Embryonic facial prominence (tissue), 1 donor: ENCODE data around the gene FBLN1.
"Not testable (repeated sequence)": the region's sequence is repeated elsewhere in the genome, so short reads cannot be mapped to it uniquely, and the experiment has no call there.

Source experiments
- DNase-seq: peaks from one replicate; pipeline ENCODE4 v3.0.0-alpha.2; 2016; ENCODE audit errors: extremely low spot score

The FBLN1 gene

GRCh38 chr22:45584621-45585436 lies 82.1 kb downstream of the FBLN1 start:
- no peak for DNase-seq

GRCh38 chr22:45585437-45585755 lies 82.7 kb downstream of the FBLN1 start:
- DNase-seq: no peak

GRCh38 chr22:45585946-45586540 lies 83.4 kb downstream of the FBLN1 start:
- no peak for DNase-seq

DNA sequence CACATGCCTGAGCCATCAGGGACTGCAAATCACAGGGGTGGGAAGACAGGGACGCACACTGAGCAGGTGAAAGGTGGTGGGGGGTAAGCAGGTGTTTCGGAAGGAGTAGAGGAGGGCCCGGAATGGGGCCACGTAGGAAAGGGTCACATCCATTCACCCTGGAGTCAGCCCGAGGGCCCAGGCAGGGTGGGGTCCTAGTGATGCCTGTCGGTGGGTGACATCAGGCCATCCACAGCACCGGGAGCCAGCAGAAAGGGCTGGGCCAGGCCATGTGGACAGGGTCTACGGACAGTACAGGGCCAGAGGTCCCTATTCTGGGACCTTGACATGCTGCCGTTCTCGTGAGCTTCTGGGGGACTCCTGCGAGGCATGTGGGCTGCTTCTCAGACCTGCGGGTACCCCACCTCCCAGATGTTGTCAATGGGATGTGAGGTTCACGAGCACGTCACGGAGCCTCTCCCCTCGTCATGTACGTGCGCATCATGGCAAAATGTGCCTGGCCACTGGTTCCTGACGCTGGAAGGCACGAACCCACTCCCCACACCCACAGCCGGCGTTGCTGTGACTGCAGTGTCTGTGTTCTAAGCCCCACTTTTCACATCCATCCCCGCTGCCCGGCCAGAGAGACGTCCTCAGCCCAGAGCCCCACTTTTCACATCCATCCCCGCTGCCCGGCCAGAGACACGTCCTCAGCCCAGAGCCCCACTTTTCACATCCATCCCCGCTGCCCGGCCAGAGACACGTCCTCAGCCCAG lies 84.1 kb downstream of the FBLN1 start:
- DNase-seq: no peak

GRCh38 chr22:45587638-45588505 lies 85.2 kb downstream of the FBLN1 start:
- DNase-seq: no peak

- DNase-seq: no peak
These were observed 86.9 kb downstream of the FBLN1 start for GRCh38 chr22:45589556-45589955.

GRCh38 chr22:45590262-45590661 lies 87.6 kb downstream of the FBLN1 start:
- no peak for DNase-seq

- DNase-seq: not testable (repeated sequence)
These were observed 89.0 kb downstream of the FBLN1 start for GRCh38 chr22:45591633-45592213.

DNA sequence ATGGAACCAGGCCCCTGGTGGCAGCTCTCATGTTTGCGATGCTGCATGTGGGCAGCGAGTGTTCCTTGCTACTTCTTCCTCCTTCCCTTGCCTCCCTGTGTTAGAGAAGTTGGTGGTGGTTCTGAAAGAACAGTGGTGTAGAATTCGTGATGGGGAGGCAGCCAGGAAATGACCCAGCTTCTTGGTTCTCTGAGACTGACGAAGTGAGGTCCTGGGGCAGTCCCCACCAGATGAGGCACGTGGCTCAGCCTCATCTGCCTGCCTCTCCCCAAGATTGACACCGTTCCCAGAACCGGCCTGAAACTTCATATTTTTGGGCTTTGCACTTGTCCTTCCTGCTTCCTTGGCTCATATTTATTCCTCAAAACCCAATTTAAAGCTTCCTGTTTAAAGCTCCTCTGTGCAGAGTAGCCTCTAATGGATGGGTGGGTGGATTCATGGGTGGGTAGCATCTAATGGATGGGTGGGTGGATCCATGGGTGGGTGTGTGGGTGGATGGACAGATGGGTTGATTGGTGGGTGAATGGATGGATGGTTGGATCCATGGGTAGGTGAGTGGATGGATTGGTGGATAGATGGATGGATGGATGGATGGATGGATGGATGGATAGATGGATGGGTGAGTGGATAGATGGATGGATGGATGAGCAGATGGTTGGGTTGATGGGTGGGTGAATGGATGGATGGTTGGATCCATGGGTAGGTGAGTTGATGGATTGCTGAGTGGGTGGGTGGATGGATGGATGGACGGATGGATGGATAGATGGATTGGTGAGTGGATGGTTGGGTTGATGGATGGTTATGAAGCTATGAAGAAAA lies 91.6 kb downstream of the FBLN1 start:
- no peak for DNase-seq

DNA sequence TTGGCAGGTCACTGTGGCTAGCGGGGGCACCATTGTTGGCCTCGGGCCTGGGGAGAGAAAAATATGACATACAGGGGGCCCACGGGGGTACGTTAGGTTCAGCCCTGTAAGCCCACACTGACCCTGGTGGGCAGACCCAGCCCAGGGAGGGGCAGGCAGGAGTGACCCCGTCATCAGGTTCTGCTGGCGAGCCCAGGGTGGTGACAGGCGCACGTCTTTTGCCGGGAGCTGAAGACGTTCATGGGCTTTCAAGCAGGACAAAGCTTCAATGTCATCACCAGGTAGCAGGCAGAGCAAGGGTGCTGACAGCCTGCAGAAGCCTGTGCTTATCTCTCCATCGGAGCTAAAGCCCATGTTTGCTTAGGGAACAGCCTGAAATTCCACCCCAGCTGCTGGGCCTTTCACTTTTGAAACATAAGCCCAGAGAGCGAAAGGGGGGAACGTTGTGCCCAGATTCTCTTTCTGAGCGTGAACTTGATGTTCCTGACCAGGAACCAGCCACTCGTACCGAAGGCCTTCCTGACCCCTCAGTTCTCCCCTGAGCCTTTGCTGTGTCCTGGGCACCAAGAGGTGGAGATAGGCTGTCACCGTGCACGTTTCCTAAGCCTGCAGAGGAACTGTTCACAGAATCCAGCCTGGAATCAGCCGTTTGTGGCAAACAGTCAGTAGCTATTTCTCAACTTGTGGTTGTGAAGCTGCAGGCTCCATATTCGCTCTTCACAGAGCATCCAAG lies 94.9 kb downstream of the FBLN1 start:
- DNase-seq: no peak

DNA sequence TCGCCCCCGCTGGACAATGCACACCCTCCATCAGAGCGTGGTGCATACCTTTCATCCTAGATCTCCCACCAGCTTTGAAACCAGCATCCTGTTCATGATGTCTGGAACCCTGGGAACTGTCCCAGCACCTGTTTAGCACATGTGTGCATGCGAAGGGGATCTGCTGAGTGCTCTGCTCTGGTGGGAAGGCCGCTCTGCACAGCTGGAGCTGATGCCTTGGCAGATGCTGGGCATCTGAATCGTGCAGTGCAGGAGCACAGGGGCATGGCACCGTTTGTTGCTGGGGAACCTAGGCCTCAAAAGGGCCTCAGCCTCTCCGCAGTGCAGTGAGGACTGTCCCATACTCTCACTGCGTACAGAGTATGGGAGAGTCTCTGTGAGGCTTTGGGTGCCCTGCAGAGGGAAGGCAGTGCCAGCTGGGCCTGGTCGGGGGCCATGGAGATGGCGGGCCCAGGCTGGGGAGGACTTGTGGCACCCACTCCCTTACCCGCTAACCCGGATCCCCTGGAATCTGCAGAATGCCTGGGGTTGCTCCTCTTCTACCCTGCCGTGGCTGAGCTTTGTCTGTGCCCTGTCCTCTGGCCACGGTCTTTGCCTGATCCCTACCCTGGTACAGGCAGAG lies 96.0 kb downstream of the FBLN1 start:
- no peak for DNase-seq

DNA sequence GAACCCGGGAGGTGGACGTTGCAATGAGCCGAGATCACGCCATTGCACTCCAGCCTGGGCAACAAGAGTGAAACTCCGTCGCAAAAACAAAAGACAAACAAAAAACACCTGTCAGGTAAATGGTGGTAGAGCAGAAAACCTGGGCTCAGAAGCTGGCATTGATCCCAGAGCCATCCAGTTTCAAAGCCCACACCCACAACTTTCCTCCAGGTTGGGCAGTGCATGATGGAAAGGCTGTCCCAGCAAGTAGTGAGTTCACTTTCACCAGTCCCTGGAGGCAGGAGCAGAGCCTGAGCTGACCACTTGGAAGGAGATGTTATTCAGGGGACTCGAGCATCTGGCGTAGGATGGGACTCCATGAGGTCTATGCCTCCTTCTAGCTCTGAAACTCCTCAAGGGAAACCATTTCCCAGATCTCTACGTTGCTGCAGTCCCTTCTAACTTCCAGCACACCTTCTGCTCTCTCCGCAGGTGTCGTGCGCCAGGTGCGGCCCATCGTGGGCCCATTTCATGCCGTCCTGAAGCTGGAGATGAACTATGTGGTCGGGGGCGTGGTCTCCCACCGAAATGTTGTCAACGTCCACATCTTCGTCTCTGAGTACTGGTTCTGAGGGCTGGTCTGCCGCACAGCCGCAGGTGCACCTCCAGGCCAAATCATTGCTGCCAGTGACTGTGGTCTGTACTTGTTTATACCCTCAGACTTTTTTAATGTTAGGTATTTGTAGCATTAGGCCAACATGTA lies 97.3 kb downstream of the FBLN1 start:
- no peak for DNase-seq

DNA sequence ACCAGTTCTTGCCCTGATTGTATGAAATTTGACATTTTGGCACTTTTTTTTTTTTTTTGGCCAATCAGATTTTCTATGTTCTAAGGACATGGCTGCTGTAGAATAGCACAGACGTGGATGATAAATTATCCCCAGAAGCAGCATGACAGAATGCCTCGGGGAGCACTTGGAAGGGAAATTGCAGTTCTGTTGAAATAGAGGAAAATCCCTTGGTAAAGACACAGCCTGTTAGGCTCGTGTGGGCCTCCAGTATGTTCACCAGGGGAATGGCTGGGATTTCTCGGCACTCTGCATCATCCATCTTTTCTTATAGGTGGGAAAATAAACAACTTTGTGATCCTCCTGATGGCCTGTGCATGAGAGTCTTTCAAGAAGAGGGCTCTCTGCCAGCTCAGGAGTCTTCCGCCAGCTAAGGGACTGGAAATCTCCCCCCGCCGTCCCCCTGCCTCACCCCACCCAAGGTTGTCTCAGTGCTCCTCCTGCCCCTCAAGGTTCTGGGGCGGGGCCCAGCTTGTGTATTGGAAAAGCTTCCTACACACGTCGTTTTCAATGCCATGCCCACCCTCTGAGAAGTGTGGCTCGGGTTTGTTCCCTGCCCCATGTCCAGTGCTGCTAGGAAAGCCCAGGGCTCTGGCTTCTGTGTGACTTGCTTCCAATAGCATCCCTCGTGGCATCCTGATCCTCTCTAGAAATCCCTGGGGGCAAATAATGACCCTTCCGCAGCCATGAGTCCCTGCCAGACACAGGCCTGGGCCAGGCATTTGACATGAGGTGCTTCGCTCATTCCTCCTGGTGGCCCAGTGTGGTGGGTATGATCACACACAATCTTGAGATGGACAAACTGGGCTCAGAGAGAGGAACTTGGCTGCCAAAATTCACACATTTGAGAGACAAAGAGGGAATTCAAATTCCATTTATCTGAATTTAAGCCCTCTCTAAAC lies 98.4 kb downstream of the FBLN1 start:
- DNase-seq: no peak

DNA sequence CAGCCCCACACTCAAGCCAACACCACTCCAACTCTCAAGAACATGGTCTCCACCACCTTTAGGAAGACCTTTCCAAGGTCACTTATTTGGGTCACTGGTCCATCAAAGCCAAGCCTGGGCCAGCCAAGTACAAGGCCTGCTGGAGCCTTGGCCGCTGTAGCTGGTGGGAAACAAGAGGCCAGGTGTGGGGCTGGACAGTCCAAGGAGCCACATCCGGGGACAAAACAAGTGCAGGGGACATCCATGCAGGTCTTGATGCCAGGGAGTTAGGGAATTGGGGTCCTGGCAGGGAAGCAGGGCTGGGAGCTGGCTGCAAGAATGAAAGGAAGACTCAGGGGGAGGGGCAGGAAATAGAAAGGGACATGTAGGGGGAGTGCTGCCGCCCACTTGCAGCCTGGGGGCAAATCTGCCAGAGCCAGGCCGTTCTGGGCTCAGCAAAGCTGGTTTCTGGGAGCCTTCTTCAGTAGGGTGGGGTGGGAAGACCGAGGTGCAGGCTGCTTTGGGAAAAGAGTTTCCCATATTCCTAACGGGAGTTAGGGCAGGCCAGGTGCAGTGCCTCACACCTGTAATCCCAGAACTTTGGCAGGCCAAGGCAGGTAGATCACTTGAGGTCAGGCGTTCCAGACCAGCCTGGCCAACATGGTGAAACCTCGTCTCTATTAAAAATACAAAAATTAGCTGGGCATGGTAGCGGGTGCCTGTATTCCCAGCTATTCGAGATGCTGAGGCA lies 99.5 kb downstream of the FBLN1 start:
- DNase-seq: no peak

DNA sequence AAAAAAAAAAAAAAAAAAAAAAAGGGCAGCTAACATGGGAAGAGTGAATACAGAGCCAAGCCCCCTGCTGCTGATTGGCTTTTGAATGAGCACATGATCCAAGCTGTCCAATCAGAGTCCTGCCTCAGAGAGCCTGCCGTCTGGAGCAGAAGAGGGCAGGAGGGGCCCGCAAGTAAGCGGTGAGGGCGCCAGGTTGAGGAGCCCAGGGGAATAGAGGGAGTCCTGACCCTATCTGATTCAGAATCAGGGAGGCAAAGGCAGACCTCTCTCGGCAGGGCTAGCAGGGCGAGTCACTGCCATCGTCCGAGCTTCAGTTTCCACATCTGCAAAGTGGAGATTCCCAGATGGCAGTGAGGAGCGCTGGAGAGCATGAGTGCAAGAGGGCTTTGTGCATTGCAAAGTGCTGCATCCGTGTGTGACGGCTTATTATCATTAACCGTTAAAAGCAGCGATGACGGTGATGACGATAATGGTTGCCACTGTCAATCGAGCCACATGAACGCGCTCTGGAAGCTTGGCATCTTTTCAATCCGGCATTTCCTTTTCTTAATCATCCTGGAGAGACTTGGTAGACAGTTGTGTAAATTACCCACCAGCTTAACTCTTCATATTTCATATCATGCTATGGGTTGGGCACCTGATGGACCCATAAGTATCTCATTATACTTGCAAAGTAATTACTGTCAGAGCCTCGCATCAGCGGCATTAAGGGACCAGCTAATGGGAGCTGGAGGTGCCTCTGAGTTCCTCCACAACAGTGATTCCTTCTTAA lies 100.3 kb downstream of the FBLN1 start:
- DNase-seq: no peak

DNA sequence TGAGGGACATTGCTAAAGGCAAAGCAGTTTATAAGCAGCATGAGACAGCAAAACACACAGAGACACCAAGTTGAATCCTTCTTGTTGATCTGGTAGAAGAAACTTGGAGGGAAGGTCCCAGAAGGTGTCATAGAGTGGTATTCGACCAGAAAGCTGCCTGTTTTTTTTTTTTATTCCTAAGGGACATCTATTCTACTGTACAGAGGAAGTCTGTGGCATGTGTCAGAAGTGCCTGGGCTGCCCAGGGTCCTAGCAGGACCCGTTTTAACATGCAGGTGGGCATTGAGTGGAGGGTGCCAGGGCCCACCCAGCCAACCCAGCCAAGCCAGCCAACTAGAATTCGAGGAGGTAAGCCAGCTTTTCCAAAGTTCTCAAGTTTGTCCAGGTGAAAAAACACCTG lies 100.9 kb downstream of the FBLN1 start:
- no peak for DNase-seq
